SK-N-SH (cell line): ENCODE results near the gene APOL2. TPM values are rescaled to one million over a fixed set of nuclear protein-coding genes. Genes with fewer than 3 reads are reported as not detected.

Experiments used
- CTCF ChIA-PET: fragments of 300-600, 350-600 bp; formaldehyde crosslinking; extraction: SDS; loops from one replicate; lab custom pipeline; 2021; lab: Yijun Ruan, JAX
- POLR2A ChIA-PET: fragments of 350-600 bp; sonication (Branson Sonifier 250); formaldehyde crosslinking; extraction: SDS; loops from one replicate; lab custom pipeline; 2020; ENCODE audit warnings: antibody characterized with exemption, inconsistent platforms; lab: Yijun Ruan, JAX
- DNase-seq: peaks from one replicate; pipeline ENCODE4 v3.0.0; 2012
- H2AFZ ChIP-seq: fragments of 200-600 bp; sonication (generic); 2 replicates; pipeline ENCODE4 v1.8.1; 2016; ENCODE audit warnings: antibody characterized with exemption, mild to moderate bottlenecking, low read depth
- H3F3A ChIP-seq: fragments of 200-600 bp; sonication (generic); replicated peaks from 2 replicates; pipeline ENCODE3; 2016; ENCODE audit warnings: antibody characterized with exemption, mild to moderate bottlenecking; ENCODE audit not compliant: insufficient read depth
- H3K27ac ChIP-seq, 2 experiments: fragments of 200-500 bp in 1 of 2; fragments of 200-600 bp in 1 of 2; sonication (Bioruptor generic) in 1 of 2; sonication (generic), shearing (Covaris generic) in 1 of 2; 2 replicates each; pipeline versions ENCODE4 v1.5.1 to v1.6.1; 2014 to 2016; ENCODE audit warnings: low read depth in 2 of 2, inconsistent platforms in 1 of 2, low read length in 1 of 2, mild to moderate bottlenecking in 1 of 2, mixed read lengths in 1 of 2
- H3K27me3 ChIP-seq: fragments of 200-600 bp; sonication (generic), shearing (Covaris generic); 2 replicates; pipeline ENCODE4 v1.6.1; 2016; ENCODE audit warnings: mixed run types; ENCODE audit not compliant: insufficient read depth
- H3K36me3 ChIP-seq, 2 experiments: fragments of 200-500 bp in 1 of 2; fragments of 200-600 bp in 1 of 2; sonication (Bioruptor generic) in 1 of 2; sonication (generic) in 1 of 2; replicated peaks in 1 of 2; 2 replicates each; pipeline versions ENCODE3 to v1.5.1; 2014 to 2016; ENCODE audit warnings: low read length in 1 of 2, mild to moderate bottlenecking in 1 of 2; ENCODE audit not compliant: insufficient read depth in 2 of 2, control insufficient read depth in 1 of 2
- H3K4me1 ChIP-seq, 2 experiments: fragments of 200-500 bp in 1 of 2; fragments of 200-600 bp in 1 of 2; sonication (Bioruptor generic) in 1 of 2; sonication (generic), shearing (Covaris generic) in 1 of 2; 2 replicates each; pipeline versions ENCODE4 v1.5.1 to v1.6.1; 2014 to 2016; ENCODE audit warnings: low read depth in 1 of 2, low read length in 1 of 2, mixed run types in 1 of 2; ENCODE audit not compliant: insufficient read depth in 2 of 2, control insufficient read depth in 1 of 2
- H3K4me2 ChIP-seq: fragments of 200-600 bp; sonication (generic), shearing (Covaris generic); 2 replicates; pipeline ENCODE4 v1.6.1; 2017; ENCODE audit warnings: mixed run types
- H3K4me3 ChIP-seq, 2 experiments: fragments of 200-500 bp in 1 of 2; fragments of 200-600 bp in 1 of 2; sonication (Bioruptor generic) in 1 of 2; sonication (generic), shearing (Covaris generic) in 1 of 2; 2 replicates each; pipeline versions ENCODE4 v1.5.1 to v1.8.1; 2014 to 2016; ENCODE audit warnings: low read depth in 2 of 2, inconsistent platforms in 1 of 2, low read length in 1 of 2, mild to moderate bottlenecking in 1 of 2, mixed read lengths in 1 of 2, moderate library complexity in 1 of 2
- H3K79me2 ChIP-seq: fragments of 200-600 bp; sonication (generic); 2 replicates; pipeline ENCODE4 v1.8.1; 2017; ENCODE audit warnings: mild to moderate bottlenecking; ENCODE audit not compliant: insufficient read depth
- H3K9ac ChIP-seq: fragments of 200-600 bp; sonication (generic); 2 replicates; pipeline ENCODE4 v1.6.1; 2017; ENCODE audit warnings: mixed run types
- H3K9me2 ChIP-seq: fragments of 200-600 bp; sonication (generic); 2 replicates; pipeline ENCODE4 v1.6.1; 2017; ENCODE audit warnings: mixed run types
- H3K9me3 ChIP-seq: fragments of 200-600 bp; sonication (generic); 2 replicates; pipeline ENCODE4 v1.6.1; 2017; ENCODE audit warnings: mixed run types, mild to moderate bottlenecking, moderate library complexity
- H4K20me1 ChIP-seq: fragments of 200-600 bp; sonication (generic); 2 replicates; pipeline ENCODE4 v1.6.1; 2017; ENCODE audit warnings: mild to moderate bottlenecking, mixed run types; ENCODE audit not compliant: insufficient read depth
- CTCF ChIP-seq: fragments of 200-600 bp; sonication (generic); IDR thresholded peaks from 2 replicates; pipeline ENCODE4 v1.6.1; 2017; ENCODE audit warnings: antibody characterized with exemption, mild to moderate bottlenecking, moderate library complexity
- ELF1 ChIP-seq: IDR thresholded peaks from 2 replicates; pipeline ENCODE4 v1.4.0; 2012
- EP300 ChIP-seq, 2 experiments: IDR thresholded peaks; 2 replicates each; pipeline versions ENCODE4 v1.4.0 to v1.6.1; 2012; ENCODE audit warnings: borderline replicate concordance in 1 of 2, low read depth in 1 of 2, low read length in 1 of 2
- EZH2phosphoT487 ChIP-seq: fragments of 200-600 bp; sonication (generic); IDR thresholded peaks from 2 replicates; pipeline ENCODE4 v1.6.1; 2017; ENCODE audit warnings: low read depth, mixed run types, mild to moderate bottlenecking, antibody characterized with exemption, moderate library complexity, borderline replicate concordance
- FOSL2 ChIP-seq: IDR thresholded peaks from 2 replicates; pipeline ENCODE4 v1.4.0; 2012; ENCODE audit warnings: low read depth, mild to moderate bottlenecking, moderate library complexity, borderline replicate concordance
- GABPA ChIP-seq: IDR thresholded peaks from 2 replicates; pipeline ENCODE4 v1.4.0; 2012; ENCODE audit warnings: low read depth, mild to moderate bottlenecking
- JUND ChIP-seq: IDR thresholded peaks from 2 replicates; pipeline ENCODE4 v1.4.0; 2012
- MXI1 ChIP-seq: IDR thresholded peaks from 2 replicates; pipeline ENCODE4 v1.6.1; 2012; ENCODE audit warnings: mild to moderate bottlenecking, low read depth, low read length, improper control_type of control experiment
- NFIC ChIP-seq: IDR thresholded peaks from 2 replicates; pipeline ENCODE4 v1.4.0; 2012; ENCODE audit warnings: borderline replicate concordance
- POLR2AphosphoS5 ChIP-seq: IDR thresholded peaks from 2 replicates; pipeline ENCODE4 v1.6.1; 2012; ENCODE audit warnings: low read depth, low read length
- RAD21 ChIP-seq: IDR thresholded peaks from 2 replicates; pipeline ENCODE4 v1.6.1; 2012; ENCODE audit warnings: mild to moderate bottlenecking, low read length
- RCOR1 ChIP-seq: fragments of 150-350 bp; IDR thresholded peaks from 2 replicates; pipeline ENCODE4 v1.6.1; 2017; ENCODE audit warnings: antibody characterized with exemption, low read length
- RFX5 ChIP-seq: IDR thresholded peaks from 2 replicates; pipeline ENCODE4 v1.6.1; 2012; ENCODE audit warnings: mild to moderate bottlenecking, improper control_type of control experiment, low read length
- RXRA ChIP-seq: IDR thresholded peaks from 2 replicates; pipeline ENCODE4 v1.4.0; 2012; ENCODE audit warnings: low read depth, mild to moderate bottlenecking, borderline replicate concordance
- SIN3A ChIP-seq: IDR thresholded peaks from 2 replicates; pipeline ENCODE4 v1.6.1; 2012; ENCODE audit warnings: low read depth, mild to moderate bottlenecking, low read length, moderate library complexity, borderline replicate concordance
- USF1 ChIP-seq: IDR thresholded peaks from 2 replicates; pipeline ENCODE4 v1.4.0; 2012; ENCODE audit warnings: low read depth, borderline replicate concordance
- WGBS: methylation state at CpG from one replicate; pipeline ENCODE4 v1.1.6; 2017; ENCODE audit warnings: low lambda C conversion rate; 5-methylcytosine and 5-hydroxymethylcytosine counted together
- polyA plus RNA-seq, 3 experiments: library from polyadenylated mRNA; depleted of rRNA; stranded (reverse); fragments of >200 nt; gene quantifications; 2 replicates each; pipeline ENCODE4 v1.2.3, GENCODE V29; 2012

The APOL2 gene
- polyA plus RNA-seq, 1 of the 3 experiments (the other 2 are of a cell fraction): 8.3 TPM

- H4K20me1 ChIP-seq: no peaks in the 10 kb centered on the region
- H3F3A ChIP-seq: no peaks in the 10 kb centered on the region
- no peak for DNase-seq
- no peaks in the 10 kb centered on the region for H3K36me3 ChIP-seq
- peaks cover 10 to 60% of the 10 kb centered on the region in 2 experiments; a peak in 2 of 4 replicates for H3K4me1 ChIP-seq
- H3K79me2 ChIP-seq: no peaks in the 10 kb centered on the region
- no peak for TF ChIP-seq CTCF
- no peak for TF ChIP-seq POLR2AphosphoS5
- no peaks in the 10 kb centered on the region for H3K9me2 ChIP-seq
- no peak overlapping the region for H3K4me3 ChIP-seq
- H3K9ac ChIP-seq: no peak overlapping the region
- H3K27ac ChIP-seq: peak overlapping the region in 1 of 2 experiments; percentile 87; a peak in 1 of 4 replicates
- 82% methylated on average over 2 of the region's 3 CpGs for WGBS
- no peak overlapping the region for H3K4me2 ChIP-seq
- POLR2A ChIA-PET: interaction anchor here (2.0 kb wide), 1 partner anchor 40 kb away, joined by 11 read pairs; the partner anchor contains the start of gene APOL2
- no peaks in the 10 kb centered on the region for H3K9me3 ChIP-seq
- no peaks in the 10 kb centered on the region for H3K27me3 ChIP-seq
- no peak overlapping the region for H2AFZ ChIP-seq
- CTCF ChIA-PET: interaction anchor here (1.1 to 4.7 kb wide), 4 partner anchors 24 to 88 kb away, joined by 3 to 28 read pairs (median 4); partner anchors contain the start of gene APOL2
These were observed 40.8 kb downstream of the APOL2 start for GRCh38 chr22:36198536-36198935.

- no peak overlapping the region for H2AFZ ChIP-seq
- CTCF ChIA-PET: interaction anchor here (0.7 to 4.7 kb wide), 7 partner anchors 25 to 85 kb away, joined by 3 to 28 read pairs (median 5); partner anchors contain the start of gene APOL2
These were observed 41.7 kb downstream of the APOL2 start for GRCh38 chr22:36197514-36198146.

GRCh38 chr22:36197065-36197440 lies 42.3 kb downstream of the APOL2 start:
- ChIA-PET CTCF (interaction anchor here (0.7 to 4.7 kb wide), 7 partner anchors 17 to 81 kb away, joined by 3 to 28 read pairs (median 5); partner anchors contain the start of gene APOL2), POLR2A (interaction anchor here (0.8 to 2.0 kb wide), 2 partner anchors 42 to 111 kb away, joined by 3 to 11 read pairs; partner anchors contain the start of gene APOL2)
- H3F3A ChIP-seq: no peaks in the 10 kb centered on the region
- no peaks in the 10 kb centered on the region for H4K20me1 ChIP-seq
- DNase-seq: peak; percentile 27
- no peaks in the 10 kb centered on the region for H3K27me3 ChIP-seq
- WGBS: 42% methylated on average over 4 of the region's 5 CpGs
- H3K9me3 ChIP-seq: no peaks in the 10 kb centered on the region
- H3K4me3 ChIP-seq: no peak overlapping the region
- H3K9ac ChIP-seq: no peak overlapping the region
- H3K36me3 ChIP-seq: no peaks in the 10 kb centered on the region
- no peak overlapping the region for H2AFZ ChIP-seq
- H3K4me2 ChIP-seq: no peak overlapping the region
- peaks cover 10 to 51% of the 10 kb centered on the region in 2 experiments; a peak in 2 of 4 replicates for H3K4me1 ChIP-seq
- H3K27ac ChIP-seq: peak overlapping the region in 1 of 2 experiments; percentile 87; a peak in 2 of 4 replicates
- no peaks in the 10 kb centered on the region for H3K9me2 ChIP-seq
- no peak for TF ChIP-seq RCOR1
- TF ChIP-seq EP300 (IDR thresholded peaks at IDR 0.05; ENCODE audit: borderline replicate concordance in 1 of 2, low read depth in 1 of 2, low read length in 1 of 2): no peak
- TF ChIP-seq RXRA: no peak
- TF ChIP-seq ELF1: no peak
- no peak for TF ChIP-seq RAD21
- no peak for TF ChIP-seq USF1
- TF ChIP-seq GABPA: no peak
- TF ChIP-seq EZH2phosphoT487: no peak
- no peak for TF ChIP-seq SIN3A
- TF ChIP-seq RFX5: no peak; the same call in 1 of the 2 replicates
- TF ChIP-seq, all 33 proteins: peak for 0
- H3K79me2 ChIP-seq: no peaks in the 10 kb centered on the region

More at GRCh38 chr22:36197514-36198146, 41.7 kb downstream of the APOL2 start:
- POLR2A ChIA-PET: interaction anchor here (2.0 kb wide), 1 partner anchor 41 kb away, joined by 11 read pairs; the partner anchor contains the start of gene APOL2
- Histone ChIP-seq H3K27ac (peak overlapping the region in 1 of 2 experiments; percentile 87; a peak in 2 of 4 replicates), H3K27me3 (no peaks in the 10 kb centered on the region), H3K9ac (no peak overlapping the region), H3K9me2 (no peaks in the 10 kb centered on the region), H3K79me2 (no peaks in the 10 kb centered on the region), H3K9me3 (no peaks in the 10 kb centered on the region), H3K4me2 (no peak overlapping the region), H3K4me1 (peaks cover 10 to 54% of the 10 kb centered on the region in 2 experiments; a peak in 2 of 4 replicates), H3K36me3 (no peaks in the 10 kb centered on the region), H3K4me3 (no peak overlapping the region), H4K20me1 (no peaks in the 10 kb centered on the region), H3F3A (no peaks in the 10 kb centered on the region)
- DNase-seq: peak; percentile 50
- WGBS: 72% methylated on average over 8 of the region's 8 CpGs
- TF ChIP-seq JUND: no peak
- no peak for TF ChIP-seq FOSL2
- no peak for TF ChIP-seq NFIC
- TF ChIP-seq MXI1: peak; percentile 85
- TF ChIP-seq RAD21: no peak
